Aorta (tissue), 5 donors: ENCODE measurements around the gene ANKRD55. TPM values are rescaled to one million over a fixed set of nuclear protein-coding genes. Genes with fewer than 3 reads are reported as not detected.
"Not testable (repeated sequence)": the region's sequence is repeated elsewhere in the genome, so short reads cannot be mapped to it uniquely, and the experiment has no call there.

Source experiments
- ATAC-seq: fragments of 200-7000 bp; cut with Tn5 transposase; one replicate; pipeline ENCODE4 v1.9.1; 2022; ENCODE audit warnings: moderate library complexity; ENCODE audit not compliant: low FRiP score
- DNase-seq, 2 donors: peaks; one replicate each; pipeline ENCODE4 v3.0.0-alpha.2; 2020
- H3K27ac ChIP-seq, 2 donors: one replicate each; pipeline ENCODE4 v1.5.1; 2013; ENCODE audit warnings: low read length in 2 of 2, mild to moderate bottlenecking in 2 of 2, moderate library complexity in 2 of 2, control low read depth in 1 of 2, inconsistent platforms in 1 of 2, low read depth in 1 of 2
- H3K27me3 ChIP-seq, 2 donors: one replicate each; pipeline ENCODE4 v1.6.1; 2013; ENCODE audit warnings: control low read depth in 1 of 2, low read length in 1 of 2, mild to moderate bottlenecking in 1 of 2, moderate library complexity in 1 of 2; ENCODE audit not compliant: insufficient read depth in 2 of 2, control insufficient read depth in 1 of 2
- H3K36me3 ChIP-seq, 2 donors: one replicate each; pipeline ENCODE4 v1.6.1; 2013; ENCODE audit warnings: control low read depth in 1 of 2, low read length in 1 of 2, mild to moderate bottlenecking in 1 of 2; ENCODE audit not compliant: insufficient read depth in 2 of 2, control insufficient read depth in 1 of 2
- H3K4me1 ChIP-seq, 2 donors: one replicate each; pipeline ENCODE4 v1.6.1; 2013; ENCODE audit warnings: low read length in 2 of 2, control low read depth in 1 of 2, mild to moderate bottlenecking in 1 of 2, moderate library complexity in 1 of 2; ENCODE audit not compliant: insufficient read depth in 2 of 2, control insufficient read depth in 1 of 2
- H3K4me3 ChIP-seq, 2 donors: one replicate each; pipeline ENCODE4 v1.5.1; 2013; ENCODE audit warnings: low read length in 2 of 2, control low read depth in 1 of 2, mild to moderate bottlenecking in 1 of 2
- H3K9me3 ChIP-seq: one replicate; pipeline ENCODE4 v1.6.1; 2013; ENCODE audit warnings: mild to moderate bottlenecking, low read length; ENCODE audit not compliant: control insufficient read depth
- WGBS, 2 donors: extraction: QIAGEN DNeasy Blood & Tissue Kit; methylation state at CpG; one replicate each; pipeline ENCODE4 v1.1.7; 2013; 5-methylcytosine and 5-hydroxymethylcytosine counted together
- intact Hi-C, 2 donors: fragments of 100-400 bp; cut with DNase I; formaldehyde crosslinking; loops; one replicate each; pipeline versions ENCODE4 v1.14.2 to v1.15.0; 2022
- polyA plus RNA-seq, 2 donors: library from polyadenylated mRNA; stranded (reverse); fragments of 200-250 nt; gene quantifications; one replicate each; pipeline ENCODE4 v1.2.3, GENCODE V29; 2013
- total RNA-seq, 2 donors: library from RNA; stranded (reverse); fragmentation: NEBNext Ultra II Directional; extraction: Animal tissue kit (Norgen Biotek cat#: 25700); gene quantifications; one replicate each; pipeline ENCODE4 v1.2.1, GENCODE V29; 2021
- donor health status: healthy with polysubstance abuse.
- donor health status: Bipolar disorder and iron deficiency.
- donor health status: DM: no; HTN: no; CAD: no.
- donor health status: DM: no; HTN: no; CAD: no.
- donor health status: DM: yes; HTN: yes; CAD: no.

ANKRD55 gene
- total and polyA plus RNA-seq, 4 donors: 0.32 to 0.48 TPM; not detected in 2

- ATAC-seq: no peak
- 2 to 3% methylated on average over 3 of the region's 3 CpGs for WGBS, 2 donors
- H3K9me3 ChIP-seq: no peaks in the 10 kb centered on the region
- H3K4me3 ChIP-seq: no peak overlapping the region
- peaks cover 2 to 6% of the 10 kb centered on the region in 2 donors for H3K4me1 ChIP-seq
- intact Hi-C loops: no loop called here
- H3K27ac ChIP-seq: no peak overlapping the region
- no peak for DNase-seq
- H3K36me3 ChIP-seq: no peaks in the 10 kb centered on the region
- H3K27me3 ChIP-seq: no peaks in the 10 kb centered on the region
These were observed 14.5 kb upstream of the ANKRD55 start for GRCh38 chr5:56247592-56247991.

DNA sequence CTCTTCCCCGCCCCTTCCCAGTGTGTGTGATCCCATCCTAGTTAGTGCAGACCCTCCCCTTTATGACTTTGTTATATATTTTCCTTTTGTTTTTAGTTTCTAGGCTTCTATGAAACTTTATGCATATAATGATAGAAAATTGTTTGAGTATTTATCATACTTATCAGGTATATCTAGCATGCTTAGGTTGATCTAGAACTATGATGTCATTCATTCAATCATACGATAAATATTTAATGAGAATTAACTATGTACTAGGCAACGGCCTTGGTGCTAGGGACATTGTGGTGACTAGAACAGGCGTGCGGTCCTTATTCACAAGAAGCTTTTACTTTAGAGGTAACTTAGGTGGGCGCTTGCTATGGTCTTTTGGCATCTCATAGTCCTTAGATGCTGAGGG lies 13.6 kb upstream of the ANKRD55 start:
- H3K4me3 ChIP-seq: no peak overlapping the region
- H3K4me1 ChIP-seq: peaks cover 2 to 6% of the 10 kb centered on the region in 2 donors
- ATAC-seq (no peak), DNase-seq (no peak)
- intact Hi-C loops: no loop called here
- no peaks in the 10 kb centered on the region for H3K27me3 ChIP-seq
- no peaks in the 10 kb centered on the region for H3K9me3 ChIP-seq
- 97 to 98% methylated on average over 6 of the region's 6 CpGs for WGBS, 2 donors
- H3K27ac ChIP-seq: no peak overlapping the region
- no peaks in the 10 kb centered on the region for H3K36me3 ChIP-seq

DNA sequence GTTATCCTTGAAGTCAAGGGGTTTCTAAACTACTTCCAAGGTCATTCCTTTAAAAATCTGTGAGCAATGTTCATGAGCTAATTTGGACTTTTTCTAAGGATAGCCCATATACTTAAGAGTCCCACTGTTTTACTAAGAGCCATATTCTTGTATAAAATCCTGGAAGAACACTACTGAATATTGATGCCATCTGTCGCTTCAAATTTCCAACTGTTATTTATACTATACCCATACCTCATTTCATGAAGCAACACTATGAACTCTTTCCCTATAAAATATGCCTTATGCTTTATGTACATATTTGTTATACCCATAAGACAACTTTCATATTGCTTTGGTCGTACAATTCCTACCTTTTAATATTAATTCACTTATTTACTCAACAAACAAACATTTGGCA lies 12.4 kb upstream of the ANKRD55 start:
- DNase-seq: no peak
- Histone ChIP-seq H3K27me3 (no peaks in the 10 kb centered on the region), H3K9me3 (no peaks in the 10 kb centered on the region), H3K4me3 (no peak overlapping the region), H3K4me1 (peaks cover 2 to 6% of the 10 kb centered on the region in 2 donors), H3K36me3 (no peaks in the 10 kb centered on the region), H3K27ac (no peak overlapping the region)
- no peak for ATAC-seq
- intact Hi-C loops: no loop called here
- WGBS, 2 donors: 95 to 97% methylated on average over 2 of the region's 2 CpGs

- Histone ChIP-seq H3K4me1 (peaks cover 2 to 6% of the 10 kb centered on the region in 2 donors), H3K36me3 (no peaks in the 10 kb centered on the region), H3K4me3 (no peak overlapping the region), H3K9me3 (no peaks in the 10 kb centered on the region), H3K27ac (no peak overlapping the region), H3K27me3 (no peaks in the 10 kb centered on the region)
- intact Hi-C loops: no loop called here
- DNase-seq (no peak), ATAC-seq (no peak)
These were observed 11.5 kb upstream of the ANKRD55 start for GRCh38 chr5:56244627-56245026.

- H3K27me3 ChIP-seq, H3K4me1 ChIP-seq, intact Hi-C loops, ATAC-seq, H3K9me3 ChIP-seq, H3K27ac ChIP-seq, H3K36me3 ChIP-seq, DNase-seq, H3K4me3 ChIP-seq: not testable (repeated sequence)
- WGBS, 2 donors: 76 to 91% methylated on average over 1 of the region's 1 CpG
These were observed 9.1 kb upstream of the ANKRD55 start for GRCh38 chr5:56242271-56242670.

DNA sequence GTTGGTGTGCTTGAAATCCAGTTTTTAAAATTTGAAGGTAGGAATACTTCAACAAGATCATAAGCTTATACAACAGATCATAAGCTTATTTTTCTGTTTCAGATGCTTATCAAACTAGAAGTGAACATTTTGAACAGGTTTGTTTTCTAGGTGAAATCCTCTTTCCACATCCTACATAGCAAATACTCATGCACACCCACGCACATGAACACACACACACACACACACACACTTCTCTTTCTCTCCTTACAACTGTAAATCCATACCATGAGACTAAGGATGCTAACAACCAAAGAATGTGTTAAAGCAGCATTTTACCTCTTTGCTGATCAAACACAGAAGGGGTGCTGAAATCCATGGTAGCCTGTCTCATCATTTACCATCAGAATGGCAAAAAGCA lies 592 bp downstream of the ANKRD55 start:
- ATAC-seq (no peak), DNase-seq (no peak)
- 94% methylated on average over 1 of the region's 1 CpG for WGBS, 2 donors
- no peaks in the 10 kb centered on the region for H3K4me1 ChIP-seq
- no peaks in the 10 kb centered on the region for H3K9me3 ChIP-seq
- intact Hi-C loops: no loop called here
- no peak overlapping the region for H3K27ac ChIP-seq
- H3K27me3 ChIP-seq: no peaks in the 10 kb centered on the region
- H3K36me3 ChIP-seq: peaks cover 0 to 2% of the 10 kb centered on the region in 2 donors
- H3K4me3 ChIP-seq: no peak overlapping the region

DNA sequence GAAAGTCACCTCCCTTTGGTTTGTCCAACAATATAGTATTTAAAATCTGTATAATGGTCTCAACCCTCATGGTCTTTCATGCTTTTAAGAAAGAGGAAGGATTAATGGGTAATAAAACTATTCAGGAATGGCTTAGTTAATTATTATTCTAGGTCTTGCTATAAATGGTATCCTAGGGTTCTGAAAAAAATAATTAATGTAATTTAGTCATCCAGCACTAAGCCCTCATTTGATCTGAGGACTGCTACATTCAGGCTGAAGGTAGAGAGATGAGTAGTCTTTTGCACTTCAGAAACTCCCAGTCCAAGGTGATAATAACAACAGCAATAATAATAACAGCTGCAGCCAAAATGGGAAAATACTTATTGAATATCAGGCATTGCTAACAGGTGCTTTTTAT lies 2.6 kb downstream of the ANKRD55 start:
- Histone ChIP-seq H3K4me3 (no peak overlapping the region), H3K27me3 (no peaks in the 10 kb centered on the region), H3K9me3 (no peaks in the 10 kb centered on the region), H3K27ac (no peak overlapping the region), H3K4me1 (no peaks in the 10 kb centered on the region), H3K36me3 (peaks cover 0 to 2% of the 10 kb centered on the region in 2 donors)
- ATAC-seq (no peak), DNase-seq (no peak)
- intact Hi-C loops: no loop called here

DNA sequence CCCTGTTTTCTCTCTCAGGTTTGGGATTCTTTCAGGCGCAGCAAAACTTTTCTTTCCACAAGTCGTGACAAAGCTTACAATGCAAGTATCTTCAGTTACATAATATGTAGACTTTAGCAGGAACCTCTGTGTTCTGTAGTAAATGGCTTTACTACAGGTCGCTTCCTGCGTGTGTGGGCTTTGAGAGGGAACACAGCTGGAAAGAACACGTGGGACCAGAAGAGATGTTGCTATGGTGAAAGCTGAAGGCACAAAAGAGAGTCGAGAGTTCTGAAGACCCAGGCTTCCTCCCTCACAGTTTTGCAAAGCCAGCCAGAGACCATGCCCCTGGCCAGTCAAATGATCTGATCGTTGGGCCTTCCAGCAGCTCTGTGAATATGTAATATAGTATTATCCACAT lies 4.0 kb downstream of the ANKRD55 start:
- no peak for ATAC-seq
- no peak overlapping the region for H3K4me3 ChIP-seq
- 70 to 75% methylated on average over 7 of the region's 7 CpGs for WGBS, 2 donors

DNA sequence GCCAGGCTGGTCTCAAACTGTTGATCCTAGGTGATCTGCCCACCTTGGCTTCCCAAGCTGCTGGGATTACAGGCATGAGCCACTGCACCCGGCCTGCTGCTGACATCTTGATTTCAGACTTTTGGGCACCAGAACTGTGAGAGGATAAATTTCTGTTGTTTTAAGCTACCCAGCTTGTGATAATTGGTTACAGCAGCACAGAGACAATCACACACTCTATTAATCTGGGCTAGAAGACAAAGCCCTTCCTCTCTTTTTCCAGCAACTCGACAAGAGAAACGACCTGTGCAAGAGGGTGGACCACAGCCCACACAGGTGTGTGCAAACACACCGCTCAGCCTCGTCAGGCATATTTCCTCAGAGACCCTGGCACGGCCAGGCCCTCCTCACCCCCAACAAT lies 4.5 kb downstream of the ANKRD55 start:
- H3K36me3 ChIP-seq: no peaks in the 10 kb centered on the region
- H3K27ac ChIP-seq: no peak overlapping the region
- DNase-seq (no peak), ATAC-seq (no peak)
- no peaks in the 10 kb centered on the region for H3K9me3 ChIP-seq
- H3K27me3 ChIP-seq: no peaks in the 10 kb centered on the region
- WGBS, 2 donors: 86 to 87% methylated on average over 6 of the region's 6 CpGs
- H3K4me3 ChIP-seq: no peak overlapping the region
- intact Hi-C loops: no loop called here
- H3K4me1 ChIP-seq: no peaks in the 10 kb centered on the region

More for the DNA sequence above, 4.0 kb downstream of the ANKRD55 start:
- intact Hi-C loops: no loop called here
- no peak for DNase-seq
- H3K9me3 ChIP-seq: no peaks in the 10 kb centered on the region
- no peak overlapping the region for H3K27ac ChIP-seq
- no peaks in the 10 kb centered on the region for H3K27me3 ChIP-seq
- no peaks in the 10 kb centered on the region for H3K4me1 ChIP-seq
- H3K36me3 ChIP-seq: no peaks in the 10 kb centered on the region
